GM13976 (cell line): ENCODE results near the gene TOMM22.
"Not testable (repeated sequence)": the region's sequence is repeated elsewhere in the genome, so short reads cannot be mapped to it uniquely, and the experiment has no call there.

ENCODE experiments used
- DNase-seq: peaks from one replicate; pipeline ENCODE4 v3.0.0; 2012; ENCODE audit warnings: low spot score
- in situ Hi-C: fragments of 300-500 bp; cut with MboI; formaldehyde crosslinking; loops from one replicate; pipeline ENCODE4 v1.12.0; 2022; ENCODE audit warnings: low sequenced_read_pairs, mixed read lengths, inconsistent platforms; ENCODE audit not compliant: unreplicated experiment
- TF ChIP-seq, protein P1 (sequence below): IDR thresholded peaks from 2 replicates; pipeline ENCODE4 v1.5.1; 2012; ENCODE audit warnings: borderline replicate concordance, mild to moderate bottlenecking; ENCODE audit not compliant: insufficient read depth; ENCODE audit errors: extremely low read depth, missing control alignments, control extremely low read depth

Gene TOMM22

DNA sequence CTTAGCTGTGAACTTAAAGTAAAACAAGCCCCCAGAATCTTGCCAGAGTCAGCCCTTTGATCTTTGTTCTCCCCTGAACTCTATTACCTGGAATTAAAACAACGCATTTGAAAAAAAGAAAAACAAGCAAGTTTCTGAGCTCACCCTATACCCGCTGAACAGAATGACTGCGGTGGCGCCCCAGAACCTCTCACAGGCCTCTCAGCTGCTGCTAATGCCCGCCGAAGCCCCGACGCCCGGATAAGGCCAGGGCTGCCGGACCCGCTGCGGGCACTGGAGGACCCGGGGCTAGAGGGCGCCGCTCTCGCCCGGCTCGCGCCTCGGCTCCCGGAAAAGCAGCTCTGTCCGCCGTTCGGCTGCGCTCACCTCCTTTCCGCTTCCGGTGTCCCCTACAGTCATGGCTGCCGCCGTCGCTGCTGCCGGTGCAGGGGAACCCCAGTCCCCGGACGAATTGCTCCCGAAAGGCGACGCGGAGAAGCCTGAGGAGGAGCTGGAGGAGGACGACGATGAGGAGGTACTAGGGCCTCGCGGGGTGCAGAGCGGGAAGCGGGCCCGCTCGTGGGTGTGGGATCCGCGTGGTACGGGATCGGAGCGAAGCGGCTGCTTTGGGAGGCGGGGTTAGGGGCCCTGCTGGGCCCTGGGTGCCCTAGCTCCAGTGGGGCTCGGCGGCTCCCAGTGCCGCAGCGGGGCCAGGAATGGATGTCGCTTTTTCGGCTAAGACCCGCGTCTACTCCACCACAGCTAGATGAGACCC is at the start of gene TOMM22:
TOMM22 (plus strand) TSS at position 376 of the 754 bp plus-strand sequence; CDS start at position 398, 22 bp downstream.
- in situ Hi-C loops: no loop called here
- TF ChIP-seq, protein P1, sequence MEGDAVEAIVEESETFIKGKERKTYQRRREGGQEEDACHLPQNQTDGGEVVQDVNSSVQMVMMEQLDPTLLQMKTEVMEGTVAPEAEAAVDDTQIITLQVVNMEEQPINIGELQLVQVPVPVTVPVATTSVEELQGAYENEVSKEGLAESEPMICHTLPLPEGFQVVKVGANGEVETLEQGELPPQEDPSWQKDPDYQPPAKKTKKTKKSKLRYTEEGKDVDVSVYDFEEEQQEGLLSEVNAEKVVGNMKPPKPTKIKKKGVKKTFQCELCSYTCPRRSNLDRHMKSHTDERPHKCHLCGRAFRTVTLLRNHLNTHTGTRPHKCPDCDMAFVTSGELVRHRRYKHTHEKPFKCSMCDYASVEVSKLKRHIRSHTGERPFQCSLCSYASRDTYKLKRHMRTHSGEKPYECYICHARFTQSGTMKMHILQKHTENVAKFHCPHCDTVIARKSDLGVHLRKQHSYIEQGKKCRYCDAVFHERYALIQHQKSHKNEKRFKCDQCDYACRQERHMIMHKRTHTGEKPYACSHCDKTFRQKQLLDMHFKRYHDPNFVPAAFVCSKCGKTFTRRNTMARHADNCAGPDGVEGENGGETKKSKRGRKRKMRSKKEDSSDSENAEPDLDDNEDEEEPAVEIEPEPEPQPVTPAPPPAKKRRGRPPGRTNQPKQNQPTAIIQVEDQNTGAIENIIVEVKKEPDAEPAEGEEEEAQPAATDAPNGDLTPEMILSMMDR: peak; percentile 79
- peak; percentile 99 for DNase-seq

- DNase-seq: no peak
- TF ChIP-seq, protein P1: no peak
- in situ Hi-C loops: no loop called here
Measured at GRCh38 chr22:38632528-38632927, 49.2 kb upstream of the TOMM22 start.

DNA sequence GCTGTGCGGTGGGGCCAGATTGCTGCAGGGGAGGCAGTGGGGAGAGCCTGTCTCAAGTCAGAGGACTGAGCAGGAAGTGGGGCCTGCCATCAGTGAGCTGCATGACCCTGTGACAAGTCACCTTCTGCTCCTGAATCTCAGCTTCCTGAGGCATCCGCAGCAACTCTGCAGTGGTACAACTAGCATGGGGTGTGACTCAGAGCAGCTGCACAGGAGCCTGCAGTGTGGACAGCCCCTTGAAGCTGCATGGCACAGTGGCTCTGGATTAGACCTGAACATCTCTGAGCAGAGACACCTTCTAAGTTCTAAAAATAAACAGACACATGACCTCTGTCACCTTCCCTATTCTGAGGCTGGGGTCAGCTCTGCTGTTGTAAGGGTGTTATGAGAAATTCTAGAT is 43.5 kb upstream of the TOMM22 start:
- in situ Hi-C loops: no loop called here
- TF ChIP-seq, protein P1: no peak
- DNase-seq: no peak

DNA sequence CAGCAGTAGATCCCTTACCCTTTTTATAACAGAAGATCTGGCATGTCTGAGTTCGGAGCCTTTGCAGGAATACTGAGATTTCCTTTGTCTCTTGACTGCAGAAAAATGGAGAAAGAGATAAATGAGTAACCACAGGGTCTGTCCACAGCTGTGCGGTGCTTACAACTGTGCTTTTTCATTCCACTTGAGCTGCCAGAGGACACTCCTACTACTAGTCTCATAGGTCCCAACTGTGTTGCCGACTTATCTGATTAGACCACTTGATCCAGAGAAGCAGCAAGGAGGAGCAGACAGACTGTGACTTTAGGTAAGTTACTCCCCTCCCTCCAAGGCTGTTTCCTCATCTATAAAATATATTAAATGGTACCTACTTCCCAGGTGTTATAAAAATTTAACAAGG is 43.0 kb upstream of the TOMM22 start:
- no peak for DNase-seq
- TF ChIP-seq, protein P1: no peak
- in situ Hi-C loops: no loop called here

DNA sequence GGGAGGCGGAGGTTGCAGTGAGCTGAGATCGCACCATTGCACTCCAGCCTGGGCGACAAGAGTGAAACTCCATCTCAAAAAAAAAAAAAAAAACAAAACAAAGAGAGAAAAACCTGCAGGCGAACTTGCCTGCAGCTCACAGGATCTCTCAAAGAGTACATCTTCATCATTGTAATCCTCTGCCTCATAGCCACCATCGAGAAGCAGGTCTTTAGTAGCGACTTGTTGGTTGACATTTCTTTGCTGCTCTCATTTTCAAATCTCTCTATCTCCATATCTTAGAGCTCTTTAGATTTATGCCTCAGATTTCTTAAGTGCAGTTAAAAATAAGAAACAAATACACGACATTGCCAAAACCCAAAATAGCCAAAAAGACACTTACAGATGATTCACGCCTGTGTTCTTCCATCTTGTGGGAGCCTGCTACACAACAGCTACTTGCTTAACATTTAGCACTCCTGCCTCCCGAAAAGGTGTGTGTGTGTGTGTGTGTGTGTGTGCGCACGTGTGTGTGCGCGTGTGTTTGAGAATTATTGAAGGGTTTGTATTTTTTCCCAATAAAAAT is 40.2 kb upstream of the TOMM22 start:
- TF ChIP-seq, protein P1: no peak
- in situ Hi-C loops: no loop called here
- DNase-seq: no peak

GRCh38 chr22:38644245-38644644 is 37.5 kb upstream of the TOMM22 start:
- DNase-seq, in situ Hi-C loops: not testable (repeated sequence)

DNA sequence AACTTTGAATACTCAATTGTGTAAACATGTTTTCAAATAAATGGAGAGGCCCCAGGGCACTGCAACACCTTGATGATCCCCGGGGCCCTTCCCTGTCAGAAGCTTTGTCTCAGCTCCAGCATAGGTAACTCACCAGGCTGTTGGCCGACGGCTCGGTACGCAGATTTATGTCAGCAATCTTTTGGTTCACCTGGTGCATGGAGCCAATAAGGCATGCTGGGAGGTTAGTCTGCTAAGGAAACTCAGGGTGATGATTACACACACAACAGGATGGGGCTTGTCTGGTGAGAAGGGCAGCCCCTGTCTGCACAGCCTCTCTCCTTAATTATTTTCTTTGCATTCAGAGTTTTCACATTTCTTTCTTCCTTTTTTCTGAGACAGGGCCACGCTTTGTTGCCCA is 36.3 kb upstream of the TOMM22 start:
- TF ChIP-seq, protein P1: no peak
- no peak for DNase-seq
- in situ Hi-C loops: no loop called here
